ENCODE data around the gene NTSR1. TPM values are rescaled to one million over a fixed set of nuclear protein-coding genes. Genes with fewer than 3 reads are reported as not detected.

The NTSR1 gene
- total and polyA plus RNA-seq, 2 experiments from 2014 or later, result 0.15 to 1.4 TPM

- TF ChIP-seq ZNF462 (CRISPR knock-in tag; IDR thresholded peaks at IDR 0.05), result no peak
Measured at GRCh38 chr20:62801284-62802010, 92.8 kb downstream of the NTSR1 start (continued).

GRCh38 chr20:62802026-62802712 is 93.5 kb downstream of the NTSR1 start:
- Histone ChIP-seq H3K4me2 (no peak overlapping the region), H3K79me2 (replicated peaks; ENCODE audit: insufficient read depth) (peaks cover 9% of the 10 kb centered on the region; the same call in 1 of the 2 replicates), H3K4me3 (no peak overlapping the region), H4K20me1 (replicated peaks; ENCODE audit: insufficient read depth) (peaks cover 11% of the 10 kb centered on the region), H3K27ac (ENCODE audit: low read depth) (no peak overlapping the region), H3K27me3 (ENCODE audit: insufficient read depth) (peaks cover 8% of the 10 kb centered on the region; the same call in 1 of the 2 replicates), H3K36me3 (ENCODE audit: insufficient read depth) (peaks cover 7% of the 10 kb centered on the region; the same call in 1 of the 2 replicates), H3F3A (replicated peaks; ENCODE audit: low read depth) (peaks cover 12% of the 10 kb centered on the region; the same call in 1 of the 2 replicates), H2AFZ (no peak overlapping the region), H3K9me2 (ENCODE audit: insufficient read depth) (no peaks in the 10 kb centered on the region), H3K4me1 (ENCODE audit: insufficient read depth) (peaks cover 15% of the 10 kb centered on the region; the same call in 1 of the 2 replicates)
- peaks cover 30% of the 10 kb centered on the region for H3K36me3 Mint-ChIP-seq (ENCODE audit: low read depth)
- peaks cover 39% of the 10 kb centered on the region for H3K27me3 Mint-ChIP-seq (ENCODE audit: insufficient read depth, low read depth, poor library complexity)
- peaks cover 9% of the 10 kb centered on the region; the same call in 1 of the 3 replicates for H3K4me1 Mint-ChIP-seq
- no peaks in the 10 kb centered on the region for H3K9me3 Mint-ChIP-seq
- no peak overlapping the region for H3K27ac Mint-ChIP-seq
- DNase-seq (ENCODE audit: low spot score) (no peak), ATAC-seq (no peak)
- H3K4me3 Mint-ChIP-seq, result no peak overlapping the region
- TF ChIP-seq ETS1 (IDR thresholded peaks at IDR 0.05) (no peak), EZH2phosphoT487 (IDR thresholded peaks at IDR 0.05; ENCODE audit: unreplicated experiment) (no peak), REST (IDR thresholded peaks at IDR 0.05; ENCODE audit: unreplicated experiment) (no peak), CREB1 (CRISPR knock-in tag; IDR thresholded peaks at IDR 0.05; ENCODE audit: low read depth) (no peak), CTCF (conservative IDR thresholded peaks at IDR 0.05; ENCODE audit: low read depth in 2 of 2) (no peak), ZNF114 (CRISPR knock-in tag; IDR thresholded peaks at IDR 0.05) (no peak), NANOG (IDR thresholded peaks at IDR 0.05; ENCODE audit: borderline replicate concordance) (no peak), ZNF331 (CRISPR knock-in tag; IDR thresholded peaks at IDR 0.05; ENCODE audit: low read depth) (no peak), EZH2 (IDR thresholded peaks at IDR 0.05; ENCODE audit: low read depth, unreplicated experiment) (no peak)

All from GM23338 (cell line).